Eye (tissue), 1 donor: Measurements from ENCODE around the gene ANTXR2.

Source experiments
- DNase-seq: peaks from one replicate; pipeline ENCODE4 v3.0.0-alpha.2; 2015

The ANTXR2 gene

GRCh38 chr4:80091688-80092087 lies 18.7 kb upstream of the ANTXR2 start:
- DNase-seq = no peak

DNA sequence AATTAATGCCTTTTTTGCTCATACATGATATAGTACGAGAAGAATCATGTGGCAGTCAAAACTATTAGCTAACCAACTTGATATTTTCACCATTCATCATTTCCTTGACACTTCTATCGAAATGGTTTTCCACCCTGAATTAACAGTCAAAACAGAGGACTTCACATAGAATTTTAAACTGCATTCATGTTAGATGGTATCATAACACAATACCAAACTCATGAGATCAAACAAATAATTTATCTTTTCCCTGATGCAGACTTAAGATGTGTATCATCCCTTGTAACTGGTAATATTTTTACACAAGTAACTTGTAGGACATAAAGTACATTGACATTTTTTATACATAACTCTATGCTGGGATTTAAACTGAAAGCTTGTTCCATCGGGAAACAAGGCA lies 18.2 kb upstream of the ANTXR2 start:
- DNase-seq = no peak

- DNase-seq = no peak
Measured at GRCh38 chr4:80090090-80090489, 17.1 kb upstream of the ANTXR2 start.

- no peak for DNase-seq
Measured at GRCh38 chr4:80088471-80088870, 15.4 kb upstream of the ANTXR2 start.

- DNase-seq = no peak
Measured at GRCh38 chr4:80086296-80086695, 13.3 kb upstream of the ANTXR2 start.

DNA sequence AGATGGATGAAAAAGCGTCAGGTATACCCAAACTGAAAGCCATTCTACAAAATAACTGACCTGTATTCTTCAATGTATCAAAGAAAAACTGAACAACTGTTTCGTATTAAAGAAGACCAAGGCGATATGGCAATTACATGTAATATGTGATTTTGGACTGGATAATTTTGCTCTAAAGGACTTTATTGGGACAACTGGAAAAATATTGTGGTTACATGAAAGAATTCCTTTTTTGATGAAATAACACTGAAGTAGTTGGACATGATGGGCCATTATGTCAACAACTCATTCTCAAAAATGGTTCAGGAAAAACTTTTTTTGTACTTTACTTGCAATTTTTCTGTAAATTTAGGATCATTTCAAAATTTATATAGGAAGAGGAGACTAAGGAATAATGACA lies 12.1 kb upstream of the ANTXR2 start:
- no peak for DNase-seq

DNA sequence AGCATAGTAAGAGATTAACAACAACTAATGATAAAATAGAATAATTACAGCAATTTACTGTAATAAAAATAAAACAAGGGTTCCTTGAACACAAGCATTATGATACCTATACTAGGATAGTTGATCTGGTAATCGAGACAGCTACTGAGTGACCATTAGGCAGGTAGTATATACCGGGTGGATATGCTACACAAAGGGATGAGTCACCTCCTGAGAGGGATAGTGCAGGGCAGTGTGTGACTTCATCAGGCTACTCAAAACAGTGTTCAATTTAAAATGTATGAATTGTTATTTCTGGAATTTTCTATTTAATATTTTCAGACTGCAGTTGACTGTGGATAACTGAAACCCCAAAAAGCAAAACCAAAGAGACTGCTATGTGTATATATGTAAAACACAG lies 9.7 kb upstream of the ANTXR2 start:
- no peak for DNase-seq

DNA sequence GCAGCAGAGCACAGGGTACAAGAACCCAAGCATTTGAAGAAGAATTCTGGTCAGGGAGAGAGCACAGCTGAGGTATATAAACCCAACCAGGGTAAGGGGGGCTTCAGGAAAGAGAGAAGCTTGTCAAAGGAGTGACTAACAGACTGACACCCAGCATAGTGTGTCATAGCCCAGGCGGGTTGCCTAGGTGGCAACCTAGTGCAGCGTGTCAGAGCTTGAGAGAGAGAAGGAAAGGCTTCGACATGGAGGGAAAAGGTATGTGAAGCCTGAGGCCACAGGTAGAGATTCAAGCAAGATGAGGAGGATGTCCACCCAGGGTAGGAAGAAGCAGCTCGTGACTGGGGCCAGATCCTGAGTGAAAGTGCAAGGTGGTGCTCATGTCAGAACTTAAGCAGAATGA lies 8.5 kb upstream of the ANTXR2 start:
- DNase-seq = no peak

- no peak for DNase-seq
Measured at GRCh38 chr4:80079255-80079923, 6.4 kb upstream of the ANTXR2 start.

- DNase-seq = no peak
Measured at GRCh38 chr4:80078346-80079092, 5.5 kb upstream of the ANTXR2 start.

DNA sequence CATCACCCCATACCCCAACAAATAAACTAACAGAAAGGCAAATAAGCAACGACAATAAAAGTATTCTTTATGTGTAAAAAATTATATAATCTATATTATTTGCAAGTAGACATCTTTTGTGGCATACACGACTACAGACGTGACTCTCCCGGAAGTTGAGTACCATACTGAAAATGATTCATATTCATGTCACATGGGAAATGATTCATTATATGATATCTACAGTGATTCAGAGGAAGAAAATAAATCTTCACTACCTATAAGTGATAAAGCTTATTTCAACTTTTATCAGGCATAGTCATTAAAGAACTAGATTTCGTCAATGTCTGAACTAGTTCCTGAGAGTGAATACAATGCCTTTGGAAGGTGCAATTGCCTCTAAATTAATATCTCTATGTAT lies 4.6 kb upstream of the ANTXR2 start:
- DNase-seq = no peak

GRCh38 chr4:80076681-80077080 lies 3.7 kb upstream of the ANTXR2 start:
- no peak for DNase-seq

GRCh38 chr4:80075995-80076675 lies 3.1 kb upstream of the ANTXR2 start:
- DNase-seq = no peak

GRCh38 chr4:80074651-80075050 lies 1.6 kb upstream of the ANTXR2 start:
- no peak for DNase-seq

DNA sequence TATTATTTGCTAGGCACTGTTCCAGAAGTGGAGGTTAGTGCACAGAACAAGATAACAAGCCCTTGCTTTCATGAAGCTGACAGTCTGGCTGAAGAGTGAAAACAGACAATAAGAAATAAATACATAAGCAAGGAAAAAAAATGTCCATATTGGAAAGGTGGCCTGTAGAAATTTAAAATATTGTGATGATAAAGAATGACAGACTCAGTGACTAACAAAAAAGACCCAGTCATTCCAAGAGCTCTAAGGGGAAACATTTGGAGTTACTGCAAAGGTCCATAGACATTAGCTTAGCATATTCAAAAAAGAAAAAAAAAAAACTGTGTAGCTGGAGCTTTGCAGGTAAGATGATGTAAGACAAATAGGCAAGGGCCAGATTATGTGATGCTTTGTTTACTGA lies 1.0 kb upstream of the ANTXR2 start:
- no peak for DNase-seq

- no peak for DNase-seq
Measured at GRCh38 chr4:80073473-80074008, 512 bp upstream of the ANTXR2 start.

- DNase-seq = peak; percentile 88
Measured at GRCh38 chr4:80072228-80072743, 743 bp downstream of the ANTXR2 start.

- no peak for DNase-seq
Measured at GRCh38 chr4:80071604-80072227, 1.3 kb downstream of the ANTXR2 start.

- DNase-seq = peak; percentile 33
Measured at GRCh38 chr4:80070880-80071603, 2.0 kb downstream of the ANTXR2 start.

- DNase-seq = no peak
Measured at GRCh38 chr4:80069837-80070731, 2.9 kb downstream of the ANTXR2 start.

DNA sequence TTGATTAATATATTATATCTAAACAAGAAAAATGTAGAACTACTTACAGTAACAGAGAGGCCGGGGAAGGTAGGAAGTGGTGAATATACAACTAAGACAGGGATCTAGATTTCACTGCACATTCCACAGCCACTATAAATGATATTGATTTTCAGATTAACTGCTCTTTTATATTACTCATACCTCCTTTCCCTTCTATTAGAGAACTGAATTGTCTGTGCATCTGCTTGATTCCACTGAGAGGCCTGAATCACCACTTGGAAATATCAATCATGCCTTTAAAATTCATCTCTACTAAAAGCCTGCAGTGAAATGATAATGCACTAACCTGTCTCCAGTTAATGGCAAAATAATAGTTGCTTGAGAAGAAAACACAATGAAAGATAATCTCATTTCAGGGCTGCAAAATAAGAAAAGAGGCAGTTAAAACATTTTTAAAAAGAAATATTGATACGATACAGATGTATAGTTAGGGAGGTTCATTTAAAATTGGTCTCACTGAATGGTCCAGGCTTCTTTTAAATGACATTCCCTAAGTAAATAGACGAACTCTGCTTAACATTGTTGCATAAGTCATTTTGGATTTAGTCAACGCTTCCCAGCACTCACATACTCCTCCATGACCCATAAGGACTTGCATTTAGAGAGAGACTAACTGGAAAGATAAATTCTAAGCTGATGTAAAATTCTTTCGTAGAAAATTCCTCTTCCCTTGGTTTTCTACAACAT lies 3.8 kb downstream of the ANTXR2 start:
- DNase-seq = no peak
